MM.1S (cell line): Measurements from ENCODE around the gene FBXW9.

Experiments used
- EZH2 ChIP-seq: fragments of 300-600 bp; sonication (generic); optimal IDR thresholded peaks from 2 replicates; pipeline ENCODE3; 2017; ENCODE audit warnings: low read depth, mild to moderate bottlenecking, antibody characterized with exemption, low read length, mixed read lengths
- EZH2phosphoT487 ChIP-seq: fragments of 300-600 bp; sonication (generic); IDR thresholded peaks from 2 replicates; pipeline ENCODE4 v1.6.1; 2018; ENCODE audit warnings: antibody characterized with exemption, low read length
- TF ChIP-seq, protein P1 (sequence below): fragments of 300-600 bp; sonication (generic); IDR thresholded peaks from 2 replicates; pipeline ENCODE4 v1.5.1; 2016; ENCODE audit warnings: antibody characterized with exemption, low read length, mixed read lengths

GRCh38 chr19:12641456-12641855, 55.0 kb downstream of the FBXW9 start:
- TF ChIP-seq, protein P1, sequence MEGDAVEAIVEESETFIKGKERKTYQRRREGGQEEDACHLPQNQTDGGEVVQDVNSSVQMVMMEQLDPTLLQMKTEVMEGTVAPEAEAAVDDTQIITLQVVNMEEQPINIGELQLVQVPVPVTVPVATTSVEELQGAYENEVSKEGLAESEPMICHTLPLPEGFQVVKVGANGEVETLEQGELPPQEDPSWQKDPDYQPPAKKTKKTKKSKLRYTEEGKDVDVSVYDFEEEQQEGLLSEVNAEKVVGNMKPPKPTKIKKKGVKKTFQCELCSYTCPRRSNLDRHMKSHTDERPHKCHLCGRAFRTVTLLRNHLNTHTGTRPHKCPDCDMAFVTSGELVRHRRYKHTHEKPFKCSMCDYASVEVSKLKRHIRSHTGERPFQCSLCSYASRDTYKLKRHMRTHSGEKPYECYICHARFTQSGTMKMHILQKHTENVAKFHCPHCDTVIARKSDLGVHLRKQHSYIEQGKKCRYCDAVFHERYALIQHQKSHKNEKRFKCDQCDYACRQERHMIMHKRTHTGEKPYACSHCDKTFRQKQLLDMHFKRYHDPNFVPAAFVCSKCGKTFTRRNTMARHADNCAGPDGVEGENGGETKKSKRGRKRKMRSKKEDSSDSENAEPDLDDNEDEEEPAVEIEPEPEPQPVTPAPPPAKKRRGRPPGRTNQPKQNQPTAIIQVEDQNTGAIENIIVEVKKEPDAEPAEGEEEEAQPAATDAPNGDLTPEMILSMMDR = no peak
- TF ChIP-seq EZH2 = no peak
- no peak for TF ChIP-seq EZH2phosphoT487
